Gastrocnemius medialis (tissue), 4 donors: ENCODE results near the gene LDLRAD4. TPM values are rescaled to one million over a fixed set of nuclear protein-coding genes. Genes with fewer than 3 reads are reported as not detected.

Experiments used
- ATAC-seq, 2 donors: fragments of 150-250 bp; one replicate each; pipeline ENCODE4 v1.9.1; 2016
- DNase-seq, 2 donors: peaks; one replicate each; pipeline ENCODE4 v3.0.0-alpha.2; 2019
- H3K27ac ChIP-seq, 4 donors: fragments of 200-600 bp; sonication (generic); 1 replicate in 1 of 4; 2 replicates in 3 of 4; pipeline ENCODE4 v1.5.1; 2016 to 2018; ENCODE audit warnings: mild to moderate bottlenecking in 2 of 4, moderate library complexity in 1 of 4
- H3K27me3 ChIP-seq, 3 donors: fragments of 200-600 bp; sonication (generic) in 2 of 3; 1 replicate in 1 of 3; 2 replicates in 2 of 3; pipeline versions ENCODE4 v1.5.1 to v1.6.0; 2016 to 2019; ENCODE audit warnings: mild to moderate bottlenecking in 1 of 3, moderate library complexity in 1 of 3
- H3K36me3 ChIP-seq, 2 donors: fragments of 200-600 bp; sonication (generic) in 1 of 2; one replicate each; pipeline ENCODE4 v1.5.1; 2017 to 2018
- H3K4me1 ChIP-seq, 2 donors: fragments of 200-600 bp; sonication (generic) in 1 of 2; one replicate each; pipeline ENCODE4 v1.5.1; 2016 to 2017; ENCODE audit warnings: mild to moderate bottlenecking in 2 of 2
- H3K4me3 ChIP-seq, 4 donors: fragments of 200-600 bp; sonication (generic) in 3 of 4; 1 replicate in 1 of 4; 2 replicates in 3 of 4; pipeline ENCODE4 v1.5.1; 2016 to 2019; ENCODE audit warnings: mild to moderate bottlenecking in 2 of 4
- H3K9me3 ChIP-seq, 3 donors: fragments of 200-600 bp; sonication (generic) in 2 of 3; 1 replicate in 1 of 3; 2 replicates in 2 of 3; pipeline ENCODE4 v1.5.1; 2016 to 2019
- CTCF ChIP-seq, 5 experiments: fragments of 450-650 bp in 3 of 5; fragments of 200-600 bp in 2 of 5; sonication (generic) in 2 of 5; IDR thresholded peaks in 4 of 5; conservative IDR thresholded peaks in 1 of 5; 1 replicate in 4 of 5; 2 replicates in 1 of 5; pipeline ENCODE4 v1.5.1; 2016 to 2019; ENCODE audit warnings: antibody characterized with exemption in 5 of 5, mild to moderate bottlenecking in 3 of 5, moderate library complexity in 3 of 5
- POLR2A ChIP-seq, 2 donors: fragments of 450-650 bp; IDR thresholded peaks; one replicate each; pipeline ENCODE4 v1.6.1; 2017; ENCODE audit warnings: antibody characterized with exemption in 2 of 2, mild to moderate bottlenecking in 2 of 2, moderate library complexity in 2 of 2
- in situ Hi-C, 4 donors: fragments of 200-750 bp; cut with MboI; loops; one replicate each; pipeline versions ENCODE4 v1.15.0 to v1.8.0; 2017; ENCODE audit warnings: low sequenced_read_pairs in 4 of 4
- intact Hi-C: fragments of 100-400 bp; cut with DNase I; formaldehyde crosslinking; loops from one replicate; pipeline ENCODE4 v1.15.1; 2023; ENCODE audit warnings: low total_unique reads
- total RNA-seq, 4 donors: library from RNA; depleted of rRNA; stranded (reverse); fragments of >200 nt; gene quantifications; one replicate each; pipeline versions ENCODE4 v1.1.0 to v1.2.3, GENCODE V29; 2016

LDLRAD4 gene
- total RNA-seq, 4 donors from 2014 or later: 3.9 to 11.1 (median 6.5) TPM

- Histone ChIP-seq H3K4me3 (no peak overlapping the region), H3K9me3 (no peaks in the 10 kb centered on the region), H3K27ac (no peak overlapping the region), H3K4me1 (peaks cover 5 to 6% of the 10 kb centered on the region in 2 donors), H3K27me3 (no peaks in the 10 kb centered on the region), H3K36me3 (no peaks in the 10 kb centered on the region)
- DNase-seq (no peak), ATAC-seq (no peak)
- TF ChIP-seq POLR2A (IDR thresholded peaks at IDR 0.05) (no peak), CTCF (IDR thresholded peaks at IDR 0.05 in 4 of 5, conservative IDR thresholded peaks at IDR 0.05 in 1 of 5) (no peak)
- in situ Hi-C loops (loop anchor here in 2 of 4 donors (10.0 to 25.0 kb wide), 2 partner anchors 308 to 320 kb away; partner anchors contain the start of gene LDLRAD4 (in 1 of the 2)), intact Hi-C loops (loop anchor here (5.0 to 10.0 kb wide), 4 partner anchors 70 to 248 kb away; no protein-coding TSS in a partner anchor)
Observed at GRCh38 chr18:13532406-13533075, 314.0 kb downstream of the LDLRAD4 start.

DNA sequence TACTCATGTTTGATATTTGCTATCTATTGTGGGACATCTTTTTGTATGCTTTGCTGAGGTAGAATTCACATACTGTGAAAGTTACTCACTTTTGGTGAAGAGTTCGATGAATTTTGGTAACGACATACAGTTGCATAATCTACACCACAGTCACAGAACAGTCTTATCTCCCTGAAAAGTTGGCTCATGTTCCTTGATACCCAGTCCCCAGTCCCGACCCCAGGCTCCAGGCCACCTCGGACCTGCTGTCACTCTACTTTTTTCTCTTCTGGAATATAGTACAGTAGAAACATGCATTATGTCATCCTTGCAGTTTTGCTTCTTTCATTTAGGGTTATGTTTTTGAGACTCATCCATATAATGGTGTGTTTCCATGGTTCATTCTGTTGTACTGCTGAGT lies 316.1 kb downstream of the LDLRAD4 start:
- H3K27me3 ChIP-seq: no peaks in the 10 kb centered on the region
- intact Hi-C loops (loop anchor here (5.0 to 10.0 kb wide), 4 partner anchors 72 to 250 kb away; no protein-coding TSS in a partner anchor), in situ Hi-C loops (loop anchor here in 2 of 4 donors (10.0 to 25.0 kb wide), 2 partner anchors 310 to 322 kb away; partner anchors contain the start of gene LDLRAD4 (in 1 of the 2))
- DNase-seq (no peak), ATAC-seq (no peak)
- no peak overlapping the region for H3K4me3 ChIP-seq
- peaks cover 6 to 15% of the 10 kb centered on the region in 2 donors for H3K4me1 ChIP-seq
- H3K9me3 ChIP-seq: no peaks in the 10 kb centered on the region
- no peak overlapping the region for H3K27ac ChIP-seq
- no peak for TF ChIP-seq CTCF (IDR thresholded peaks at IDR 0.05 in 4 of 5, conservative IDR thresholded peaks at IDR 0.05 in 1 of 5)
- TF ChIP-seq POLR2A (IDR thresholded peaks at IDR 0.05): no peak
- H3K36me3 ChIP-seq: no peaks in the 10 kb centered on the region

- ATAC-seq (no peak), DNase-seq (no peak)
- Histone ChIP-seq H3K27me3 (no peaks in the 10 kb centered on the region), H3K9me3 (no peaks in the 10 kb centered on the region), H3K4me1 (peaks cover 0 to 17% of the 10 kb centered on the region in 2 donors), H3K27ac (no peak overlapping the region), H3K36me3 (no peaks in the 10 kb centered on the region), H3K4me3 (no peak overlapping the region)
- in situ Hi-C loops: loop anchor here in 2 of 4 donors (10.0 to 25.0 kb wide), 2 partner anchors 312 to 324 kb away; partner anchors contain the start of gene LDLRAD4 (in 1 of the 2)
- intact Hi-C loops: loop anchor here (10.0 kb wide), 2 partner anchors 102 to 252 kb away; no protein-coding TSS in a partner anchor
- TF ChIP-seq CTCF (IDR thresholded peaks at IDR 0.05 in 4 of 5, conservative IDR thresholded peaks at IDR 0.05 in 1 of 5) (no peak), POLR2A (IDR thresholded peaks at IDR 0.05) (no peak)
Observed at GRCh38 chr18:13536578-13536977, 318.0 kb downstream of the LDLRAD4 start.

DNA sequence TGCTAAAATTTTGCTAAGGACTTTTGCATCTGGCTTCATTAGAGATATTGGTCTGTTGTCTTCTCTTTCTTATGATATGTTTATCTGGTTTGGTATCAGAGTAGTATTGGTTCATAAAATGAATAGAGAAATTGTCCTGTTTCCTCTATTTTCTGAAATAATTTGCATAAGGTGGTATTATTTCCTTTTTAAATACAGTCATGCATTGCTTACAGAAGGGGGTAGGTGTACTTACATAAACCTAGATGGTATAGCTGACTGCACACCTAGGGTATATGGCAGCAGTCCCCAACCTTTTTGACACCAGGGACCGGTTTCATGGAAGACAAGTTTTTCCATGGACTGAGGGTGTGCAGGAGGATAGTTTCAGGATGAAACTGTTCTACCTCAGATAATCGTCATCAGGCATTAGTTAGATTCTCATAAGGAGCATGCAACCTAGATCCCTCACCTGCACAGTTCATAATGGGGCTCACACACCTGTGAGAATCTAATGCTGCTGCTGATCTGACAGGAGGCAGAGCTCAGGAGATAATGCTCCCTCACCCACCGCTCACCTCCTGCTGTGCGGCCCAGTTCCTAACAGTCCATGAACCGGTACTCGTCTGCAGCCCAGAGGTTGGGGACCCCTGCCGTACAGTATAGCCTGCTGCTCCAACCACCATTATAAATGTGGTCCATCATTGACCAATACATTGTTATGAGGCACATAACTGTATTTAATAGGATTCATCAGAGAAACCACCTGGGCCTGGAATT lies 318.6 kb downstream of the LDLRAD4 start:
- Histone ChIP-seq H3K27me3 (no peaks in the 10 kb centered on the region), H3K4me3 (no peak overlapping the region), H3K36me3 (no peaks in the 10 kb centered on the region), H3K9me3 (no peaks in the 10 kb centered on the region), H3K27ac (no peak overlapping the region), H3K4me1 (peaks cover 0 to 17% of the 10 kb centered on the region in 2 donors)
- TF ChIP-seq POLR2A (IDR thresholded peaks at IDR 0.05) (no peak), CTCF (IDR thresholded peaks at IDR 0.05 in 4 of 5, conservative IDR thresholded peaks at IDR 0.05 in 1 of 5) (no peak)
- ATAC-seq: no peak
- no peak for DNase-seq
- intact Hi-C loops (loop anchor here (10.0 kb wide), 2 partner anchors 102 to 252 kb away; no protein-coding TSS in a partner anchor), in situ Hi-C loops (loop anchor here in 2 of 4 donors (10.0 to 25.0 kb wide), 2 partner anchors 312 to 325 kb away; partner anchors contain the start of gene LDLRAD4 (in 1 of the 2))
